ENCODE data around the gene DIS3. TPM values are rescaled to one million over a fixed set of nuclear protein-coding genes. Genes with fewer than 3 reads are reported as not detected.
"Not testable (repeated sequence)": the region's sequence is repeated elsewhere in the genome, so short reads cannot be mapped to it uniquely, and the experiment has no call there.

DIS3 gene
- total RNA-seq, 1 donor from 2014 or later, result 26.3 TPM

DNA sequence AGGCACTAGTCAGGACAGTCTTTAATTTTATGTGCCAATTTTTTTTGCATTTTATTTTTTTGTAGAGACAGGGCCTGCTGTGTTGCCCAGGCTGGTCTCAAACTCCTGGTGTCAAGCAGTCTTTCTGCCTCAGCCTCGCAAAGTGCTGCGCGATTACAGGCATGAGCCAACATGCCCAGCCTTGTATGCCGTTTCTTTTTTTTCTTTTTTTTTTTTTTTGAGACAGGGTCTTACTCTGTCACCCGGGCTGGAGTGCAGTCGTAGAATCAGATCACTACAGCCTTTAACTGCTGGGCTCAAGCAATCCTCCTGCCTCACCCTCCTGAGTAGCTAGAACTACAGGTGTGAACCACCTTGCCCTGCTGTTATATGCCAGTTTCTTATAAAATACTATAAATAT, 27.6 kb downstream of the DIS3 start:
- DNase-seq (ENCODE audit: low spot score), result no peak

DNA sequence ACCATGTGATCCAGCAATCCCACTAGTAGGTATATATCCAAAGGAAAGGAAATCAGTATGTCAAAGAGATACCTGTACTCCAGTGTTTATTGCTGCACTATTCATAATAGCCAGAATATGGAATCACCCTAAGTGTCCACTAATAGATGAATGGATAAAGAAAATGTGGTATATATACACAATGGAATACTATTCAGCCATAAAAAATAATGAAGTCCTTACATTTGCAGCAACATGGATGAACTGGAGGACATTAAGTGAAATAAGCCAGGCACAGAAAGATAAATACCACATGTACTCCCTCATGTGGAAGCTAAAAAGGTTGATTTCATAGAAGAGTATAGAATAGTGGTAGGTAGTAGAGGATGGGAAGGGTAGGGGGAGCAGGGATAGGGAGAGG, 30.5 kb downstream of the DIS3 start:
- no peak for DNase-seq (ENCODE audit: low spot score)

DNA sequence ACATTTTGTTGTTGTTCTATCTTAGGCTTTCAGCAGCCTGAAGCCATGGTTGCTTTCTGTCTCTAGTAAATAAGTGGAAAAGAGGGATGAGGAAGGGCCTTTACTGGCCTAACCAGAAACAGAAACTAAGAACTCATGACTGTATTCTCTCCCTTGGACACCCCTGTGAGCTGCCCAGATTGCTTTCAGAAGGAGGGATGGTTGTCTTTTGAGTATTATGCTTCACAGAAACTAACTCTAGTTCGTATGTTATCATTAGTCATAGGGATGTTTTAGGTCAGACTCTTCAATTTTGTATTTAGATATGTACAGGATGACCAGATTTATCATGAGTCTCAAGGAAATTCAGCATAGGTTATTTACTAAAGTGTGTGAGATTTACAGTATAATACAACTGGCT, 36.4 kb downstream of the DIS3 start:
- DNase-seq (ENCODE audit: low spot score), result no peak

DNA sequence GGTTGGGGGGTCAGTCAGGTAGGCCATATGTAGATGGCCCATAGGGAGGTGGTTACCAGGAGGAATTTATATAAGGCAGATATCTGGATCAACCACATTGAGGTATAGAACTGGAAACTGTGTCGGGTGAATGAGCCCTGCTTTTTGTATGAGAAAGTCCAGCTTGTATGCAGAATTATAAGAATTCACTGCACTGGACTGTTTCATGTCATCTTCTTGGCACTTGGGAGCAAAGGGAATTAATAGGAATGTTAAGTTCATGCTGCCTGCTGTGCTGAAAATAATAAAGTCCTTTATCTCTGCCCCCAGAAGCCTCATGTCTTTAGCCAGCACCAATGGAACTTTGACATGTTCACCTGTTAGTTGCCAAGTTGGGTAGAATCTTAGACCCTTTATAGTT, 41.7 kb downstream of the DIS3 start:
- DNase-seq (ENCODE audit: low spot score), result no peak

DNA sequence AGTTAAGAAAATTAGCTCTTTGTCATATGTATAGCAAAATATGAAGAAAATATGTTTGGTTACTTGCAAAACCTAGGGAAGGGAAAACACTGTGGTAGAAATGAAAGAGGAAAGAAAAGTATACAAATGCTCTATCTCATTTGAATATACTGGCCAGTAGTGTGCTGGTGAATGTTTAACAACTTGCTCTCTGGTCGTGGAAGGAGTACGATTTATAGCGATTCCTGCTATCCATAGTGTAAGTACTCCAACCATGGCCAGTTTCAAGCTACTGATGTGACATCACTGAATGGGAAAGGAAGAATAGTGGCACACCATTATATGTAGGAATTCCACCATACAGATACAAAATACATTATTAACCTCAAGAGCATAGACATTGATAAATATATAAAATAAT, 44.7 kb downstream of the DIS3 start:
- no peak for DNase-seq (ENCODE audit: low spot score)

DNA sequence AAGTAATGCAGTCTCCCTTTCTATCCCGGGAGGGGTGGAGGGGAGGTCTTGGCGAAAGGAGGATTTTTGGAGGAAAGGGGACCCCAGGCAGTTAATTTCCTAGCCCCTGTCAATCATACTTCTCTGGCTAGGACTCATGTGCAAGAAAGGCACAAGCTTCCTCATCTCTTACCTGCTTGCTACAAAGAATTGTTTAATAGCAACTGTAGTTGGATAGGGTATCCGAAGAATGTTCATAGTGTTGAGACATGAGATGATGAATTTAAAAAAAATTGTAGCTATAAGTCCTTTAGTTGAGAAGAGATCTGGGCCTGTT, 53.5 kb downstream of the DIS3 start:
- DNase-seq (ENCODE audit: low spot score), result no peak

DNA sequence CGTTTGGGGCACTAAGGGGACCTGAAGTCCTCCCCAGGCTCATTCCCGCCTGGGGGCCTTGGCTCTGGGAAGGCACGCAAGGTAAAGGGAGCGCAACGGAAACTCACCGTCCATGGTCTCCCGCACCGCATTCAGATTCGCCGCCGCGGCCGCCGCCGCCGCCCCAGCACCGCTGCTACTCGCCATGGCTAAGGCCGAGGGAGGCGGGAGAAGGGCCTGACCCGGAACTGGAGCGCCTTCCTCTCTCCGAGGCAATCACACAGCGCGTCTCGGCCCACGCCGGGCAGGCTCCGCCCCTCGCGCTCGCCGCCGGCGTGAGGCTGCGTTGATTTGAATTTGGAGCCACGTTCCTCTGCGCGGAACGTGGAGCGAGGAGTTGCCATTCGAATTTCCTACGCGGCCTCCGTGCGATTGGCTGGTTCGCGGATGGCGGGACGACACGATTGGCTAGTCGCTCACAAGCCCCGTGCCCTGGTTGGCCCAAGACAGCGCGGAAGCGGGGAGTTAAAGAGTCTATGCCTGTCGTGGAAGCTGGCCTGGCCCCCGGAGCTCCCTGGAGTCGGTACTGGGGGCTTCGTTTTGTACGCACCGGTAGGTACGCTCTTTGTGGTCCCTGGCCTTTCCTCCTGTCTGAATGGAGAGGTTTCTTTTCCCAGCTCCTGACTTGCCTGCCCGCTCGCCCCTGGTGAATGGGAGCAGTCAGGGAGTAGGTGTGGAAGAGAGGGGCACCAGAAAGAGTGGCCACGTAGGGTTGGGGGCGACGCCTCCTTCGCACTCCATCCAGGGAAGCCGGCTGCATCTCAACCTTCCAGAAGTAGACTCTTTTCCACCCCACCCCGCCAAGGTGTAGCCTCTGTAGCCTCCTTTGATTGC, 54.0 kb downstream of the DIS3 start, which contains the start of the genes BORA and MZT1:
Gene BORA, plus strand, starts transcription at position 507 of the 873 bp plus-strand sequence. CDS start 1,018 bp downstream, outside the sequence.
Gene MZT1, minus strand, starts transcription at position 213 of the 873 bp plus-strand sequence. Its CDS starts 27 bp downstream, at position 186.
- peak; percentile 98 for DNase-seq (ENCODE audit: low spot score)

DNA sequence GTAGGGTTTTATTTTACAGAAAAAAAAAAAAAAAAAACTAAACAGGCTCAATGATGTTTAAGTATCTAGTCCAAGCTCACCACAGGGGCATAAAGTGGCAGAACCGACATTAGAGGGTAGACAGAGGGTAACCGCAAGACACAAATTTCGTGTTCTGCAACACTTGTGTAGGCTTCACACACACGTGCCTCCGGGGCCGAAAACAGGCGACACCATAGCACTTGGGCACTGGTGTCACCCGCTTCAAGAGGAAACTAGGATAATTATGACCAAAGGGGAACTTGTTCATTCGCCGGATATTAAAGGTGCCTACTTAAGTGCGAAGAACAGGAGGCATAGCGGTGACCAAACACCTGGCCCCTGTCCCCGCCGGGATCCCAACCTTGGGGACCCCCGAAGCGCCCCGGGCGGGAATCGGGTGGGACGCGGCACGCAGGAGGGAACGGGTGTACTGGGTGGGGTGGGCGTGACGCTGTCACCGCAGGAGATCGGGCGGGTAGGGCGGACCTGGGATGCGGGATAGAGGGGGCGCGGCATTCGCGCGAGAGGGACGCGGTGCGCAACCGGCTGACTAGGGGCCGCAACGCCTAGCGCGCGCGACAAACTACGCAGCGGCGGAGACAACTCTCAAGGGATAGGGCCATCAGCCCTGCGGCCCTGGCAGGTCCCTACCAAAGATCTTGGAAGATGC, 54.8 kb downstream of the DIS3 start:
- DNase-seq (ENCODE audit: low spot score), result no peak

DNA sequence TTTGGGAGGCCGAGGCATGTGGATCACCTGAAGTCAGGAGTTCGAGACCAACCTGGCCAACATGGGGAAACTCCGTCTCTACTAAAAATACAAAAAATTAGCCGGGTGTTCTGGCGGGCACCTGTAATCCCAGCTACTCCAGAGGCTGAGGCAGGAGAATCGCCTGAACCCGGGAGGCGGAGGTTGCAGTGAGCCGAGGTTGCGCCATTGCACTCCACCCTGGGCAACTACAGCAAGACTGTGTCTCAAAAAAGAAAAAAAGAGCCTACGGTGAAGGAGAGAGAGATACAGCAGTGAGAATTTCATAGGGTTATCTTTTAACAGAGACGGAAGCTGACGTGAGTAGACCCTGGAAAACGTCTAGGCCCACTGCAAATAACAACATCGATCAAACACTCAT, 55.5 kb downstream of the DIS3 start:
- DNase-seq (ENCODE audit: low spot score), result not testable (repeated sequence)

DNA sequence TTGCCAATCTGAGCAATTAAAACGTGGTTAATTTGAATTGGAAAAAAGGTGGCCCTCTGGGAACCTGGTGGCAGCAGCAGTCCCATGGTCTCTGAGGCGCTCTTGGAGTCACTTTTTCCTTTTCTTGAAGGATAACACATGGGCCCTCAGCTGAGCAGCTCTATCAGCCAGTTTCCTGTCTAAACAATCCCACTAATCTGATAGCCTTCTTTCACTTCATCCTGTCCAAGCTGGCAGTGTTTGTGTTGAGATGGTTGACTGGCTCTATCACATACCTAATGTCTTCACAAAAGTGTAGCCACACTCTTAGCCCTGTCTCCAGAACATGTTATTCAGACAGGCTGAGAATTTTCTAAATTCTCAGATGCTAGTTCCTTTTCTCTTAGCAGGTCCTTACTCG, 64.9 kb downstream of the DIS3 start:
- no peak for DNase-seq (ENCODE audit: low spot score)

Other genes starting within 250 kb of the DIS3 start
- gene MZT1, start 54.3 kb downstream of the DIS3 start, total RNA-seq, result 5.5 TPM
- gene BORA, start 54.0 kb downstream of the DIS3 start, total RNA-seq, result 1.9 TPM
- gene PIBF1, start 233 bp upstream of the DIS3 start, total RNA-seq, result 17.1 TPM

Data from mesenteric fat pad (tissue), 1 donor.